ENCODE measurements around the gene ARHGAP10.

The ARHGAP10 gene

DNA sequence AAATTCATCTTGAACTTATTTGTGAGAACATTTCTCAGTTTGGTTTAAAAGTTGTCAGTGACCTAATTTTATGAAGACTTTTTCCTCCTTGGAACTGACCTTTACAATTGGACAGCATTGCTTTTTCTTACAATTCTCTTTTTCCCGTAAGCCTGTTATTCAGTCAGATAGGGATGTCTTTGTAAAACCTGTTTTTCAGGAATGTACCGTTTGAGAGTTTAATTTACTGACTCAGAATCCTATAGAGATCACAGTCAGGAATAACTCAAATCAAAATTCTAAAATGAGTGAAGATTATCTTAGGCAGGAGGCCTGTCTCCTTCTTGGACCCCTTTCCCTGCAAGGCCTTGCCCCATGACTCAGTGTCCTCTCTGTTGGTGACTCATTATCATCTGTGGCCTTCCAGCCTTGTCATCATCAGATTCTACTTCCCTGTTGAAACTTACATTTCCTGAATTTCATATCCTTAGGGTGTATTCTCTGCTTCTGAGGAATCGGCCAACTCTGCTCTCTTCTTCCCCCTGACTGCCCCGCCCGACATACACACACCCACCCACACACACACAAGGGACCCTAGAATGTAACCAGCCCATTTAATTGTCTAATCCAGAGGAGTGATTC, 99.8 kb downstream of the ARHGAP10 start:
- no peak overlapping the region for H2BK120ac ChIP-seq (ENCODE audit: low read depth, low read length)
- H3K9me3 ChIP-seq (ENCODE audit: control insufficient read depth, low read length) = peaks cover 6% of the 10 kb centered on the region
- 0% methylated on average over 1 of the region's 5 CpGs for WGBS
- peak; percentile 95 for DNase-seq
- peak overlapping the region; percentile 80 for H3K27ac ChIP-seq (ENCODE audit: low read length, poor library complexity, severe bottlenecking)
- H2AFZ ChIP-seq (ENCODE audit: low read depth, low read length) = no peak overlapping the region
- H2BK12ac ChIP-seq (ENCODE audit: low read length in 2 of 2) = peak overlapping the region in 1 of 2 experiments; percentile 6
- peaks cover 0 to 4% of the 10 kb centered on the region in 2 experiments for H3K36me3 ChIP-seq (ENCODE audit: control insufficient read depth in 1 of 2, insufficient read depth in 2 of 2, low read depth in 1 of 2, low read length in 2 of 2)
- peak overlapping the region in 1 of 2 experiments; percentile 11 for H3K4me3 ChIP-seq (ENCODE audit: insufficient read depth in 1 of 2, low read depth in 1 of 2, low read length in 2 of 2)
- peak overlapping the region; percentile 83 for H4K8ac ChIP-seq (ENCODE audit: low read length)
- H4K91ac ChIP-seq (ENCODE audit: low read length) = peak overlapping the region; percentile 23
- H3K4me1 ChIP-seq (ENCODE audit: control insufficient read depth, insufficient read depth, low read depth, low read length) = peaks cover 11% of the 10 kb centered on the region
- no peak overlapping the region for H2BK5ac ChIP-seq (ENCODE audit: low read depth, low read length, poor library complexity, severe bottlenecking)
- no peak overlapping the region for H2AK5ac ChIP-seq (ENCODE audit: low read length, severe bottlenecking)
- H3K9ac ChIP-seq (ENCODE audit: low read length) = peak overlapping the region; percentile 81
- H3K18ac ChIP-seq (ENCODE audit: low read depth in 1 of 2, low read length in 2 of 2) = peak overlapping the region in 1 of 2 experiments; percentile 40
- H3K4ac ChIP-seq (ENCODE audit: low read depth in 1 of 2, low read length in 2 of 2) = no peak overlapping the region
- no peak overlapping the region for H3K23ac ChIP-seq (ENCODE audit: low read length in 2 of 2)
- H3K27me3 ChIP-seq (ENCODE audit: control insufficient read depth in 1 of 2, insufficient read depth in 1 of 2, low read length in 2 of 2) = no peaks in the 10 kb centered on the region
- H2BK15ac ChIP-seq (ENCODE audit: low read depth, poor library complexity, severe bottlenecking) = peak overlapping the region; percentile 19
- no peak overlapping the region for H3K14ac ChIP-seq (ENCODE audit: low read length in 2 of 2)
- H3K4me2 ChIP-seq (ENCODE audit: low read length, poor library complexity, severe bottlenecking) = no peak overlapping the region
- H3K79me1 ChIP-seq (replicated peaks; ENCODE audit: low read length, poor library complexity, severe bottlenecking) = peaks cover 26% of the 10 kb centered on the region

DNA sequence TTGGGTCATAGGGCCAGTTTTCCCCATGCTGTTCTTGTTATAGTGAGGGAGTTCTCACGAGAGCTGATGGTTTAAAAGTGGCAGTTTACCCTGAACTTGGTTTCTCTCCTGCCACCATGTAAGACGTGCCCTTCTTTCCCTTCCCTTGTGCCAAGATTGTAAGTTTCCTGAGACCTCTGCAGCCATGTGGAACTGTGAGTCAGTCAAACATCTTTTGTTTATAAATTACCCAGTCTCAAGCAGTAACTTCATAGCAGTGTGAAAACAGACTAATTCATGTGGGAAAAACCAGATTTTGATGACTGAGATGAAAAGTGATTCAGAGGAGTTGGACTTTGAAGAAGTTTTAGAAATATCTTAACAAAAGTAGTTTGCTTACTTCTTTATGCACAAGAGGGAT, 101.4 kb downstream of the ARHGAP10 start:
- H3K4ac ChIP-seq (ENCODE audit: low read depth in 1 of 2, low read length in 2 of 2) = no peak overlapping the region
- no peak overlapping the region for H4K91ac ChIP-seq (ENCODE audit: low read length)
- H3K4me2 ChIP-seq (ENCODE audit: low read length, poor library complexity, severe bottlenecking) = no peak overlapping the region
- 54% methylated on average over 2 of the region's 2 CpGs for WGBS
- no peak overlapping the region for H3K27ac ChIP-seq (ENCODE audit: low read length, poor library complexity, severe bottlenecking)
- no peak overlapping the region for H2AK5ac ChIP-seq (ENCODE audit: low read length, severe bottlenecking)
- no peak overlapping the region for H2BK120ac ChIP-seq (ENCODE audit: low read depth, low read length)
- H3K23ac ChIP-seq (ENCODE audit: low read length in 2 of 2) = no peak overlapping the region
- no peak overlapping the region for H3K9ac ChIP-seq (ENCODE audit: low read length)
- peaks cover 30% of the 10 kb centered on the region for H3K79me1 ChIP-seq (replicated peaks; ENCODE audit: low read length, poor library complexity, severe bottlenecking)
- no peak overlapping the region for H3K14ac ChIP-seq (ENCODE audit: low read length in 2 of 2)
- H3K9me3 ChIP-seq (ENCODE audit: control insufficient read depth, low read length) = peaks cover 6% of the 10 kb centered on the region
- H2AFZ ChIP-seq (ENCODE audit: low read depth, low read length) = no peak overlapping the region
- H3K4me3 ChIP-seq (ENCODE audit: insufficient read depth in 1 of 2, low read depth in 1 of 2, low read length in 2 of 2) = no peak overlapping the region
- peaks cover 0 to 4% of the 10 kb centered on the region in 2 experiments for H3K36me3 ChIP-seq (ENCODE audit: control insufficient read depth in 1 of 2, insufficient read depth in 2 of 2, low read depth in 1 of 2, low read length in 2 of 2)
- no peak overlapping the region for H2BK15ac ChIP-seq (ENCODE audit: low read depth, poor library complexity, severe bottlenecking)
- peaks cover 11% of the 10 kb centered on the region for H3K4me1 ChIP-seq (ENCODE audit: control insufficient read depth, insufficient read depth, low read depth, low read length)
- no peak overlapping the region for H2BK12ac ChIP-seq (ENCODE audit: low read length in 2 of 2)
- peak; percentile 82 for DNase-seq
- H3K27me3 ChIP-seq (ENCODE audit: control insufficient read depth in 1 of 2, insufficient read depth in 1 of 2, low read length in 2 of 2) = no peaks in the 10 kb centered on the region
- no peak overlapping the region for H4K8ac ChIP-seq (ENCODE audit: low read length)
- no peak overlapping the region for H3K18ac ChIP-seq (ENCODE audit: low read depth in 1 of 2, low read length in 2 of 2)
- H2BK5ac ChIP-seq (ENCODE audit: low read depth, low read length, poor library complexity, severe bottlenecking) = no peak overlapping the region

DNA sequence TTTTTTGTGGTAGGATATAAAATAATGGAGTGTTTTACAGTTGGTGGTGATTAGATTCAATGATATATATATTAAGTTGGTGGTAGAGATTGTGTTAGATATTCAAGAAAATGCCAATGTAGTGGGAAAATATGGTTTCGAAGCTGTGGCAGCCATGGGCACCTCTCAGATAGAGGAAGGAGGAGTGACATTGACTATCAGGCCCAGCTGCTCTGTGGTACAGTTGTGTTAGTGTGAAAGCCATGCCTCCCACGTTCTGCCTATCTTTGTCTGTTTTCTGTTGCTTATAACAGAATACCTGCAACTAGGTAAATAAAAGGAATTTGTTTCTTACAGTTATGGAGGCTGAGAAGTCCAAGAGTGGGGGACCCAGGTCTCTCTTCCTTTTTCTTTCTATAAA, 101.9 kb downstream of the ARHGAP10 start:
- no peak overlapping the region for H2BK120ac ChIP-seq (ENCODE audit: low read depth, low read length)
- H3K23ac ChIP-seq (ENCODE audit: low read length in 2 of 2) = no peak overlapping the region
- H3K4me3 ChIP-seq (ENCODE audit: insufficient read depth in 1 of 2, low read depth in 1 of 2, low read length in 2 of 2) = no peak overlapping the region
- H3K18ac ChIP-seq (ENCODE audit: low read depth in 1 of 2, low read length in 2 of 2) = no peak overlapping the region
- H4K91ac ChIP-seq (ENCODE audit: low read length) = no peak overlapping the region
- H4K8ac ChIP-seq (ENCODE audit: low read length) = no peak overlapping the region
- H3K4me2 ChIP-seq (ENCODE audit: low read length, poor library complexity, severe bottlenecking) = no peak overlapping the region
- no peak overlapping the region for H3K27ac ChIP-seq (ENCODE audit: low read length, poor library complexity, severe bottlenecking)
- no peaks in the 10 kb centered on the region for H3K27me3 ChIP-seq (ENCODE audit: control insufficient read depth in 1 of 2, insufficient read depth in 1 of 2, low read length in 2 of 2)
- no peak overlapping the region for H2BK12ac ChIP-seq (ENCODE audit: low read length in 2 of 2)
- 86% methylated on average over 2 of the region's 2 CpGs for WGBS
- no peak overlapping the region for H3K14ac ChIP-seq (ENCODE audit: low read length in 2 of 2)
- peaks cover 11% of the 10 kb centered on the region for H3K4me1 ChIP-seq (ENCODE audit: control insufficient read depth, insufficient read depth, low read depth, low read length)
- H2BK15ac ChIP-seq (ENCODE audit: low read depth, poor library complexity, severe bottlenecking) = no peak overlapping the region
- no peak overlapping the region for H2AFZ ChIP-seq (ENCODE audit: low read depth, low read length)
- H3K4ac ChIP-seq (ENCODE audit: low read depth in 1 of 2, low read length in 2 of 2) = no peak overlapping the region
- no peak overlapping the region for H3K9ac ChIP-seq (ENCODE audit: low read length)
- peaks cover 0 to 4% of the 10 kb centered on the region in 2 experiments for H3K36me3 ChIP-seq (ENCODE audit: control insufficient read depth in 1 of 2, insufficient read depth in 2 of 2, low read depth in 1 of 2, low read length in 2 of 2)
- peaks cover 32% of the 10 kb centered on the region for H3K79me1 ChIP-seq (replicated peaks; ENCODE audit: low read length, poor library complexity, severe bottlenecking)
- H3K9me3 ChIP-seq (ENCODE audit: control insufficient read depth, low read length) = peaks cover 6% of the 10 kb centered on the region
- H2AK5ac ChIP-seq (ENCODE audit: low read length, severe bottlenecking) = no peak overlapping the region
- no peak overlapping the region for H2BK5ac ChIP-seq (ENCODE audit: low read depth, low read length, poor library complexity, severe bottlenecking)
- no peak for DNase-seq

DNA sequence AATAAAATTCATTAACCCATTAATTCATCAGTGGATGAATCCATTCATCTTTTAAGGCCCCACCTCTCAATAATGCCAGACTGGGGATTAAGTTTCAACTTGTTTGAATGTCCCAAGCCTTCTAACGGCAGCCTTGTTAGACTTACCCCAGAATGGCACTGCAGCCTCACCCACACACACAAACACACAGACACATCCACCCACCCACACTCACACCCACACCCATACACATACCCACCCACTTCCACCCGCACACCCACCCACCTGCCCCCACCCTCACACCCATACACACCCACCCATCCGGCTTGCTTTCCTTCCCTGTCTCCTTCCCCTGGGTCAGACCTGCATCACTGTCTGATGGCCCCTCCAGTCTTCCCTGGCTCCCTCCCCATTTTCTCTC, 102.6 kb downstream of the ARHGAP10 start:
- DNase-seq = no peak
- Histone ChIP-seq H3K4me2 (ENCODE audit: low read length, poor library complexity, severe bottlenecking) (no peak overlapping the region), H3K79me1 (replicated peaks; ENCODE audit: low read length, poor library complexity, severe bottlenecking) (peaks cover 27% of the 10 kb centered on the region), H3K9ac (ENCODE audit: low read length) (no peak overlapping the region), H3K27me3 (ENCODE audit: control insufficient read depth in 1 of 2, insufficient read depth in 1 of 2, low read length in 2 of 2) (no peaks in the 10 kb centered on the region), H2BK5ac (ENCODE audit: low read depth, low read length, poor library complexity, severe bottlenecking) (no peak overlapping the region), H3K36me3 (ENCODE audit: control insufficient read depth in 1 of 2, insufficient read depth in 2 of 2, low read depth in 1 of 2, low read length in 2 of 2) (peaks cover 0 to 4% of the 10 kb centered on the region in 2 experiments), H3K4me1 (ENCODE audit: control insufficient read depth, insufficient read depth, low read depth, low read length) (peaks cover 11% of the 10 kb centered on the region), H2BK120ac (ENCODE audit: low read depth, low read length) (no peak overlapping the region), H2BK12ac (ENCODE audit: low read length in 2 of 2) (peak overlapping the region in 1 of 2 experiments; percentile 34), H3K27ac (ENCODE audit: low read length, poor library complexity, severe bottlenecking) (no peak overlapping the region), H3K18ac (ENCODE audit: low read depth in 1 of 2, low read length in 2 of 2) (no peak overlapping the region), H3K23ac (ENCODE audit: low read length in 2 of 2) (no peak overlapping the region), H2AK5ac (ENCODE audit: low read length, severe bottlenecking) (no peak overlapping the region), H3K4ac (ENCODE audit: low read depth in 1 of 2, low read length in 2 of 2) (no peak overlapping the region), H3K4me3 (ENCODE audit: insufficient read depth in 1 of 2, low read depth in 1 of 2, low read length in 2 of 2) (no peak overlapping the region), H2AFZ (ENCODE audit: low read depth, low read length) (no peak overlapping the region), H3K9me3 (ENCODE audit: control insufficient read depth, low read length) (peaks cover 6% of the 10 kb centered on the region), H2BK15ac (ENCODE audit: low read depth, poor library complexity, severe bottlenecking) (no peak overlapping the region), H4K91ac (ENCODE audit: low read length) (no peak overlapping the region), H4K8ac (ENCODE audit: low read length) (no peak overlapping the region), H3K14ac (ENCODE audit: low read length in 2 of 2) (no peak overlapping the region)
- 95% methylated on average over 3 of the region's 3 CpGs for WGBS

Measured in mesenchymal stem cell (in vitro differentiated cells and primary cell).